HepG2 (cell line): ENCODE measurements around the gene B3GALT6. TPM values are rescaled to one million over a fixed set of nuclear protein-coding genes. Genes with fewer than 3 reads are reported as not detected.

Experiments
- ATAC-seq: fragments of 200-7000 bp; cut with Tn5 transposase; 3 replicates; pipeline ENCODE4 v1.9.1; 2020; ENCODE audit warnings: mild to moderate bottlenecking, moderate library complexity
- BruUV-seq: library from RNA; stranded (reverse); fragments of 400-500 nt; replicated peaks from 2 replicates; lab custom pipeline; 2021; lab: Mats Ljungman, UMichigan
- CTCF ChIA-PET: fragments of 300-600 bp; formaldehyde crosslinking; extraction: SDS; loops from one replicate; lab custom pipeline; 2021; ENCODE audit warnings: low total read pairs, inconsistent platforms, low intra/inter-chr PET ratio; lab: Yijun Ruan, JAX
- POLR2A ChIA-PET: fragments of 350-600 bp; sonication (Branson Sonifier 250); formaldehyde crosslinking; loops from one replicate; lab custom pipeline; 2020; ENCODE audit warnings: antibody characterized with exemption, inconsistent platforms; lab: Yijun Ruan, JAX
- DNase-seq: peaks from one replicate; pipeline ENCODE4 v3.0.0-alpha.2; 2015; ENCODE audit warnings: low spot score
- FAIRE-seq: peaks from 3 replicates; lab custom pipeline; 2011; peaks lifted over from hg19 to GRCh38; lab: Jason Lieb, UNC
- H2AFZ ChIP-seq: one replicate; pipeline ENCODE4 v1.6.1; 2011; ENCODE audit warnings: low read length, inconsistent platforms
- H3K27ac ChIP-seq: fragments of 300-600 bp; 3 replicates; pipeline ENCODE4 v1.8.0; 2011; ENCODE audit warnings: mixed run types, mild to moderate bottlenecking, mixed read lengths, low read length, inconsistent platforms; ENCODE audit not compliant: insufficient read depth; ENCODE audit errors: extremely low read length
- H3K27me3 ChIP-seq, 2 experiments: fragments of 200-600 bp in 1 of 2; 2 replicates in 1 of 2; 3 replicates in 1 of 2; pipeline versions ENCODE4 v1.6.0 to v1.8.0; 2011; ENCODE audit warnings: low read length in 2 of 2, mild to moderate bottlenecking in 2 of 2, moderate library complexity in 2 of 2, inconsistent platforms in 1 of 2; ENCODE audit not compliant: insufficient read depth in 2 of 2, control insufficient read depth in 1 of 2
- H3K36me3 ChIP-seq, 2 experiments: fragments of 200-600 bp in 1 of 2; replicated peaks in 1 of 2; 2 replicates in 1 of 2; 3 replicates in 1 of 2; pipeline versions ENCODE4 v1.5.1 to v1.8.0; 2011; ENCODE audit warnings: low read length in 2 of 2, inconsistent platforms in 1 of 2; ENCODE audit not compliant: insufficient read depth in 2 of 2, control insufficient read depth in 1 of 2
- H3K4me1 ChIP-seq: 2 replicates; pipeline ENCODE4 v1.5.1; 2012; ENCODE audit warnings: low read length, inconsistent platforms; ENCODE audit not compliant: insufficient read depth
- H3K4me2 ChIP-seq: 2 replicates; pipeline ENCODE4 v1.6.0; 2011; ENCODE audit warnings: low read depth, low read length, inconsistent platforms
- H3K4me3 ChIP-seq, 3 experiments: fragments of 200-600 bp in 1 of 3; sonication (generic), shearing (Covaris generic) in 1 of 3; replicated peaks in 1 of 3; 2 replicates each; pipeline ENCODE4 v1.5.1; 2011 to 2016; ENCODE audit warnings: low read length in 3 of 3, inconsistent platforms in 2 of 3, low read depth in 2 of 3, mild to moderate bottlenecking in 2 of 3, control low read depth in 1 of 3, mixed read lengths in 1 of 3; ENCODE audit not compliant: insufficient read depth in 1 of 3
- H3K79me2 ChIP-seq: one replicate; pipeline ENCODE4 v1.6.1; 2011; ENCODE audit warnings: low read length, inconsistent platforms; ENCODE audit not compliant: insufficient read depth
- H3K9ac ChIP-seq: 2 replicates; pipeline ENCODE4 v1.6.0; 2011; ENCODE audit warnings: mild to moderate bottlenecking, low read depth, low read length, inconsistent platforms; ENCODE audit not compliant: insufficient read depth
- H3K9me3 ChIP-seq: 2 replicates; pipeline ENCODE4 v1.5.1; 2012; ENCODE audit warnings: mild to moderate bottlenecking, low read length
- H4K20me1 ChIP-seq: 2 replicates; pipeline ENCODE4 v1.6.0; 2011; ENCODE audit warnings: inconsistent platforms, mild to moderate bottlenecking, low read length, moderate library complexity; ENCODE audit not compliant: insufficient read depth
- ZNF12 ChIP-seq: sonication (generic); formaldehyde crosslinking; IDR thresholded peaks from 2 replicates; pipeline ENCODE4 v1.5.0; 2020; ENCODE audit warnings: missing genetic modification reagents
- WGBS: methylation state at CpG from one replicate; pipeline ENCODE4 v1.1.6; 2017; ENCODE audit warnings: low lambda C conversion rate; 5-methylcytosine and 5-hydroxymethylcytosine counted together
- in situ Hi-C: cut with HindIII; loops from 2 replicates; pipeline ENCODE4 v1.10.0; 2017; ENCODE audit warnings: low pct_unique_long_range_greater_than_20kb; ENCODE audit not compliant: extremely low pct_ligation_motif_present
- intact Hi-C: fragments of 100-400 bp; cut with micrococcal nuclease; formaldehyde crosslinking; loops from one replicate; pipeline ENCODE4 v1.10.0; 2022; ENCODE audit not compliant: unreplicated experiment
- polyA plus RNA-seq, 8 experiments: library from polyadenylated mRNA; depleted of rRNA in 3 of 8; stranded (reverse) in 7 of 8; unstranded in 1 of 8; fragments of >200 nt; fragmentation: Illumina TruSeq in 4 of 8; extraction: Trizol in 4 of 8; gene quantifications; 2 replicates each; pipeline versions ENCODE4 v1.2.1 to v1.2.3, GENCODE V29; 2011 to 2016; ENCODE audit warnings: low read depth in 4 of 8, missing spikeins in 1 of 8, mixed read lengths in 1 of 8; ENCODE audit not compliant: insufficient read depth in 1 of 8
- total RNA-seq, 5 experiments: library from RNA; depleted of rRNA; stranded (reverse); fragments of >200 nt; fragmentation: Illumina TruSeq; extraction: Trizol; gene quantifications; 2 replicates each; pipeline ENCODE4 v1.2.3, GENCODE V29; 2016; ENCODE audit warnings: low read depth in 1 of 5
- TF ChIP-seq, protein P1 (sequence below): sonication (generic); formaldehyde crosslinking; IDR thresholded peaks from 2 replicates; pipeline ENCODE4 v1.4.0; 2020; ENCODE audit warnings: missing genetic modification reagents, mild to moderate bottlenecking, borderline replicate concordance
- TF ChIP-seq, protein P2 (sequence below): sonication (generic); formaldehyde crosslinking; IDR thresholded peaks from 2 replicates; pipeline ENCODE4 v1.5.0; 2020; ENCODE audit warnings: mild to moderate bottlenecking, missing genetic modification reagents, moderate library complexity

The B3GALT6 gene
- total and polyA plus RNA-seq, 2 of the 13 experiments (the other 11 are each of a cell fraction or from before 2014, with no cell fraction given), result 3.9 to 14.2 TPM

DNA sequence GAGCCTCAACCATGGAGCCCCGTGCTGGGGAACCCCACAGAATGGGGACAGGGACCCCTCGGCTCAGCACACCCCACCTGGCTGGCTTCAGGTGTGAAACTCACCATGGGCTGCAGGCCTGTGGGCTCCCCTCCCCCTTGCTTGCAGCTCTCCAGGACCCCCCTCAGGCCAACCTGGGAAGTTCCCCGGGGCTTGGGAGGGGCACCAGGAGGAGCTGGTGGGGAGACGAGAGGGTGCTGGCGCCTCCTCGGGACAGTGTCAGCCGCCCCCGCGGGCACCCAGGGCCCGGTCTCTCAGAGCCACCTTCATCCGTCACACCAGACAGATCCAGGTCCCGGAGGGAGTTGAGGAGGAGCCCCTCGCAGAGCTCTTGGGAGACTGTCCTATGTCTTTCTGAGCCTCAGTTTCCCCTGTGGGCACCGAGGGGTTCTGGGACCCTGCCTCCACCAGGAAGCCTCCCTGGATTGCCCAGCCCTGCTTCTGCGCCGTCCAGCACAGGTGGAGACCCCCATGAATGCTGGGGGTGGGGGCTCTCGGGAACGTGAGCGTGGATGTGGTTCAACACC lies 25.0 kb upstream of the B3GALT6 start:
- Histone ChIP-seq H3K27ac (no peak overlapping the region), H3K9me3 (no peaks in the 10 kb centered on the region), H3K27me3 (peaks cover 18 to 81% of the 10 kb centered on the region in 2 experiments; a peak in 4 of 5 replicates), H4K20me1 (no peaks in the 10 kb centered on the region), H2AFZ (no peak overlapping the region), H3K9ac (no peak overlapping the region), H3K4me1 (no peaks in the 10 kb centered on the region), H3K4me2 (peak overlapping the region; percentile 34; the same call in 1 of the 2 replicates), H3K36me3 (no peaks in the 10 kb centered on the region), H3K4me3 (no peak overlapping the region), H3K79me2 (no peaks in the 10 kb centered on the region)
- in situ Hi-C loops, result no loop called here
- FAIRE-seq, result no peak
- TF ChIP-seq, protein P1, sequence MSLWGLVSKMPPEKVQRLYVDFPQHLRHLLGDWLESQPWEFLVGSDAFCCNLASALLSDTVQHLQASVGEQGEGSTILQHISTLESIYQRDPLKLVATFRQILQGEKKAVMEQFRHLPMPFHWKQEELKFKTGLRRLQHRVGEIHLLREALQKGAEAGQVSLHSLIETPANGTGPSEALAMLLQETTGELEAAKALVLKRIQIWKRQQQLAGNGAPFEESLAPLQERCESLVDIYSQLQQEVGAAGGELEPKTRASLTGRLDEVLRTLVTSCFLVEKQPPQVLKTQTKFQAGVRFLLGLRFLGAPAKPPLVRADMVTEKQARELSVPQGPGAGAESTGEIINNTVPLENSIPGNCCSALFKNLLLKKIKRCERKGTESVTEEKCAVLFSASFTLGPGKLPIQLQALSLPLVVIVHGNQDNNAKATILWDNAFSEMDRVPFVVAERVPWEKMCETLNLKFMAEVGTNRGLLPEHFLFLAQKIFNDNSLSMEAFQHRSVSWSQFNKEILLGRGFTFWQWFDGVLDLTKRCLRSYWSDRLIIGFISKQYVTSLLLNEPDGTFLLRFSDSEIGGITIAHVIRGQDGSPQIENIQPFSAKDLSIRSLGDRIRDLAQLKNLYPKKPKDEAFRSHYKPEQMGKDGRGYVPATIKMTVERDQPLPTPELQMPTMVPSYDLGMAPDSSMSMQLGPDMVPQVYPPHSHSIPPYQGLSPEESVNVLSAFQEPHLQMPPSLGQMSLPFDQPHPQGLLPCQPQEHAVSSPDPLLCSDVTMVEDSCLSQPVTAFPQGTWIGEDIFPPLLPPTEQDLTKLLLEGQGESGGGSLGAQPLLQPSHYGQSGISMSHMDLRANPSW (CRISPR knock-in tag), result no peak
- TF ChIP-seq, protein P2, sequence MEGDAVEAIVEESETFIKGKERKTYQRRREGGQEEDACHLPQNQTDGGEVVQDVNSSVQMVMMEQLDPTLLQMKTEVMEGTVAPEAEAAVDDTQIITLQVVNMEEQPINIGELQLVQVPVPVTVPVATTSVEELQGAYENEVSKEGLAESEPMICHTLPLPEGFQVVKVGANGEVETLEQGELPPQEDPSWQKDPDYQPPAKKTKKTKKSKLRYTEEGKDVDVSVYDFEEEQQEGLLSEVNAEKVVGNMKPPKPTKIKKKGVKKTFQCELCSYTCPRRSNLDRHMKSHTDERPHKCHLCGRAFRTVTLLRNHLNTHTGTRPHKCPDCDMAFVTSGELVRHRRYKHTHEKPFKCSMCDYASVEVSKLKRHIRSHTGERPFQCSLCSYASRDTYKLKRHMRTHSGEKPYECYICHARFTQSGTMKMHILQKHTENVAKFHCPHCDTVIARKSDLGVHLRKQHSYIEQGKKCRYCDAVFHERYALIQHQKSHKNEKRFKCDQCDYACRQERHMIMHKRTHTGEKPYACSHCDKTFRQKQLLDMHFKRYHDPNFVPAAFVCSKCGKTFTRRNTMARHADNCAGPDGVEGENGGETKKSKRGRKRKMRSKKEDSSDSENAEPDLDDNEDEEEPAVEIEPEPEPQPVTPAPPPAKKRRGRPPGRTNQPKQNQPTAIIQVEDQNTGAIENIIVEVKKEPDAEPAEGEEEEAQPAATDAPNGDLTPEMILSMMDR (CRISPR knock-in tag), result peak; percentile 36; the same call in 1 of the 2 replicates
- intact Hi-C loops, result no loop called here
- WGBS, result 14% methylated on average over 7 of the region's 19 CpGs
- ChIA-PET POLR2A (no interaction called here), CTCF (no interaction called here)
- no peak for ATAC-seq
- DNase-seq, result no peak
- no TSS peak for BruUV-seq

DNA sequence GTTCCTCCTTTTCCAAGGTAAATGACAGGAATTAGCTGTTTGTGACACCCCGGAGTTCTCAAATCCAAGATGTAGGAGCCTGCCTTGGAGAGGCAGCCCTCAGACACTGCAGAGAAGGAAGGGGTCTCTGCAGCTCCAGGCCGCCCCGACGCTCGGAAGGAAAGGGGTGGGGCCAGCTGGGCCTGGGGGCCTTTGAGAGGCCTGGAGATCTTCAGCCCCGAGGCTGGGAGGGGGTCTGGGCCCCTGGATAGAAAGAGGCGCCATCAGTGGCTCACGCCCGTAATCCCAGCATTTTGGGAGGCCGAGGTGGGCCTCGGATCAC lies 24.5 kb upstream of the B3GALT6 start:
- 22% methylated on average over 6 of the region's 11 CpGs for WGBS
- no TSS peak for BruUV-seq
- H3K27me3 ChIP-seq, result peaks cover 20 to 83% of the 10 kb centered on the region in 2 experiments; a peak in 4 of 5 replicates
- no peak overlapping the region for H3K4me2 ChIP-seq
- no peak overlapping the region for H3K27ac ChIP-seq
- no peak overlapping the region for H2AFZ ChIP-seq
- in situ Hi-C loops (no loop called here), intact Hi-C loops (no loop called here)
- no peaks in the 10 kb centered on the region for H3K79me2 ChIP-seq
- no peak overlapping the region for H3K4me3 ChIP-seq
- no peak for DNase-seq
- no peak overlapping the region for H3K9ac ChIP-seq
- no peaks in the 10 kb centered on the region for H3K9me3 ChIP-seq
- ChIA-PET CTCF (no interaction called here), POLR2A (no interaction called here)
- no peaks in the 10 kb centered on the region for H4K20me1 ChIP-seq
- no peak for ATAC-seq
- H3K36me3 ChIP-seq, result no peaks in the 10 kb centered on the region
- H3K4me1 ChIP-seq, result no peaks in the 10 kb centered on the region
- no peak for TF ChIP-seq ZNF12 (CRISPR knock-in tag)
- FAIRE-seq, result no peak
